Measurements from ENCODE around the gene KIFC3.
"Not testable (repeated sequence)": the region's sequence is repeated elsewhere in the genome, so short reads cannot be mapped to it uniquely, and the experiment has no call there.

- not testable (repeated sequence) for TF ChIP-seq POLR2A (IDR thresholded peaks at IDR 0.05; ENCODE audit: low read depth); CTCF (IDR thresholded peaks at IDR 0.05)
Measured at GRCh38 chr16:57746316-57746715, 56.0 kb downstream of the KIFC3 start.
